ENCODE data around the gene BOLL.

BOLL gene

GRCh38 chr2:197809064-197809463, 23.9 kb upstream of the BOLL start:
- no peak for DNase-seq (ENCODE audit: extremely low read depth, insufficient read length)
- no peak for TF ChIP-seq CTCF (IDR thresholded peaks at IDR 0.05; ENCODE audit: insufficient read depth, low read length, poor library complexity, severe bottlenecking)
- Histone ChIP-seq H3K36me3 (ENCODE audit: control insufficient read depth, insufficient read depth, low read length) (no peaks in the 10 kb centered on the region), H3K27me3 (replicated peaks; ENCODE audit: control insufficient read depth, insufficient read depth, low read length) (no peaks in the 10 kb centered on the region), H3K4me3 (replicated peaks; ENCODE audit: low read depth, low read length) (no peak overlapping the region)

- no peaks in the 10 kb centered on the region for H3K27me3 ChIP-seq (replicated peaks; ENCODE audit: control insufficient read depth, insufficient read depth, low read length)
- no peak for DNase-seq (ENCODE audit: extremely low read depth, insufficient read length)
- H3K36me3 ChIP-seq (ENCODE audit: control insufficient read depth, insufficient read depth, low read length): no peaks in the 10 kb centered on the region
- peak overlapping the region; percentile 75 for H3K4me3 ChIP-seq (replicated peaks; ENCODE audit: low read depth, low read length)
- no peak for TF ChIP-seq CTCF (IDR thresholded peaks at IDR 0.05; ENCODE audit: insufficient read depth, low read length, poor library complexity, severe bottlenecking)
Measured at GRCh38 chr2:197805715-197806633, 20.9 kb upstream of the BOLL start.

- peak; percentile 19 for DNase-seq (ENCODE audit: extremely low read depth, insufficient read length)
- Histone ChIP-seq H3K36me3 (ENCODE audit: control insufficient read depth, insufficient read depth, low read length) (no peaks in the 10 kb centered on the region), H3K4me3 (replicated peaks; ENCODE audit: low read depth, low read length) (peak overlapping the region; percentile 75), H3K27me3 (replicated peaks; ENCODE audit: control insufficient read depth, insufficient read depth, low read length) (no peaks in the 10 kb centered on the region)
- no peak for TF ChIP-seq CTCF (IDR thresholded peaks at IDR 0.05; ENCODE audit: insufficient read depth, low read length, poor library complexity, severe bottlenecking)
Measured at GRCh38 chr2:197804758-197805714, 19.9 kb upstream of the BOLL start.

DNA sequence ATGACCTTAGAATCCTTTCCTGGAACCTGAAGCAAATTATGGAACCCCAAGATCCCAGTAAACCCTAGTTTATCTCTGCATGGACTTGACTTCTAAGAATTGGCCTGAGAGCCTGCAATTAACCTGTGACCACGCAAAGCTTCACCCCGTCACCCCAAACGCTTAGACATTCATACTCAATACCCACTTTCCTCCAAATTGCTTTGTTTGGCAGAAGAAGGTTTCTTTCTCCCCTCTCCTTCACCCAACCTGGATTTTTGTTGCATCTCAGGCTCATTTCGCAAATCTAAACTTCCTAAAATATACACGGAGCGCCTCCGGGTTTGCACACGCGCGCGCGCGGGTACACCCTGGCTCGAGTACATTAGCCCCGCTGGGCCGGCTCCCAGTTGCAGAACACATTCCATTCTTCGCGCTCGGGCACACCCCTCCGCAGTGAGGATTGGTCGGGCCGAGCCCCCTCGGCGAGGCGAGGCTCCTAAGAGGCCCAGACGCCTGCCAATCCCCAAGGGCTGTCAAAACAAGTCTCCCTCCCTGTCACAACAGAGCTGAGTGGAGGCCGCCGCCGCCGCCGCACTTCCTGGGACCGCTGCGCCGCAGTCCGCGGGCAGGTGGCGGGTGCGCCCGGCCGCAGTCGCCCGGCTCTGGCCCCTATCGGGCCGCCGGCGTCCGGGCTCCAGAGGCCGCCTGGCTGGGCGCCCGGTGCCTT, 19.1 kb upstream of the BOLL start, which contains the start of gene PLCL1:
Gene PLCL1, plus strand, starts transcription at position 545 of the 709 bp plus-strand sequence.
- H3K27me3 ChIP-seq (replicated peaks; ENCODE audit: control insufficient read depth, insufficient read depth, low read length): no peaks in the 10 kb centered on the region
- H3K36me3 ChIP-seq (ENCODE audit: control insufficient read depth, insufficient read depth, low read length): no peaks in the 10 kb centered on the region
- DNase-seq (ENCODE audit: extremely low read depth, insufficient read length): peak; percentile 89
- no peak for TF ChIP-seq CTCF (IDR thresholded peaks at IDR 0.05; ENCODE audit: insufficient read depth, low read length, poor library complexity, severe bottlenecking)
- peak within 1 kb of the TSS; percentile 75 for H3K4me3 ChIP-seq (replicated peaks; ENCODE audit: low read depth, low read length)

- Histone ChIP-seq H3K36me3 (ENCODE audit: control insufficient read depth, insufficient read depth, low read length) (no peaks in the 10 kb centered on the region), H3K27me3 (replicated peaks; ENCODE audit: control insufficient read depth, insufficient read depth, low read length) (no peaks in the 10 kb centered on the region), H3K4me3 (replicated peaks; ENCODE audit: low read depth, low read length) (no peak overlapping the region)
- peak; percentile 15 for DNase-seq (ENCODE audit: extremely low read depth, insufficient read length)
- peak; percentile 80 for TF ChIP-seq CTCF (IDR thresholded peaks at IDR 0.05; ENCODE audit: insufficient read depth, low read length, poor library complexity, severe bottlenecking)
Measured at GRCh38 chr2:197803033-197803444, 17.9 kb upstream of the BOLL start.
